HG02870 (cell line): ENCODE results near the gene NAA40.
"Not testable (repeated sequence)": the region's sequence is repeated elsewhere in the genome, so short reads cannot be mapped to it uniquely, and the experiment has no call there.

Source experiments
- ATAC-seq: cut with Tn5 transposase; IDR thresholded peaks from one replicate; pipeline ENCODE4 v1.9.1; 2021; ENCODE audit warnings: mild to moderate bottlenecking, moderate library complexity; ENCODE audit not compliant: unreplicated experiment

Gene NAA40

DNA sequence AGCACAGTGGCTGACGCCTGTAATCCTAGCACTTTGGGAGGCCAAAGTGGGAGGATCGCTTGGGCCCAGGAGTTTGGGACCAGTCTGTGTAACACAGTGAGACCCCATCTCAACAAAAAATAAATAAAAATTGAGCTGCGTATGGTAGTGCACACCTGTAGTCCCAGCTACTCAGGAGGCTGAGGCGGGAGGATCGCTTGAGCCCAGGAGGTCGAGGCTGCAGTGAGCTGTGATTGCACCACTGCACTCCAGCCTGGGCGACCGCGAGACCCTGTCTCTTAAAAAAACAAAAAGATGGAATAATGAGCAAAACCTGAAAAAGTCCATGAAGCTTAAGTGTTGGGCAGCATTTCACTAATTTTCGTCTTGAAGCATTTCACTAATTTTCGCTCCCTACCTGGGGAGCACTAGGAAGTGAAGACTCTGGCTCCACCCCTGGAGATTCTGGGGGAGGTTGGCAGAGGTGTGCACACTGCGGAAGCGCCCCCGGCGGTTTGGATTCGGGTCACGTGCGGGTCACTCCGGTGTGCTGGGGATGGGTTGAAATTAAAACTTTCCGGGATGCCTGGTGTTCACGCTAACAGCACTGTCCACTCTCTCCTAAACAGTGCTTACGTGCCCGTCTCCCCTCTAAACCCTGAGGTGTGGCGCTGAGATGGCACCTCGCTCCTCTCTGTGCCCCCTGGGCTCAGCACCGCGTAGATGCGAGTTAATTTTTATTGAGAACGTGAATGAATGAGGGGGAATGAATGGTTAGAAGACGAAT lies 906 bp upstream of the NAA40 start:
- no peak for ATAC-seq

DNA sequence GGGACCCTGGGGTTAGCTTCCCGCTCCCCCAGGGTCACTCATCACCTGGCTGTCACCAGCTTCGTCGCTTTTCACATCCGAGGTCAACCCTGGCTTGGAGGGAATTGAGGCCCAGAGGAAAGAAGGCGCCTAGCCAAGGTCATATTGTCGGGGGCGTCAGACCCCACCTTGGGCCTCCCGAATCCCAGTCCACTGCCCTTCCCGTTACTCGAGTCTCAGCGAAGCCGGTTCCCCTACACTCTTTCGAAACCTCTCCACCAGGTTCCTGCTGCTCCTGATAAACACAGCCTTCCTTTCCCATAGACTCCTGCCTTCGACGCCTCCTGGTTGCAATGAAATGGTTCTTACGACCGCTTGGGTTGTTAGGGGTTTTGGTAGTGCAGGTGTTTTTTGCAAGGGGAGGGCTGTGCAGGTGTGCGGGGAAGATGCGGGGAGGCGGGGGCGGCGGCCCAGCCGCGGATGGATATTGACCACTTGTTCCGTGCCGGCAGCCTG lies 642 bp downstream of the NAA40 start:
- no peak for ATAC-seq

DNA sequence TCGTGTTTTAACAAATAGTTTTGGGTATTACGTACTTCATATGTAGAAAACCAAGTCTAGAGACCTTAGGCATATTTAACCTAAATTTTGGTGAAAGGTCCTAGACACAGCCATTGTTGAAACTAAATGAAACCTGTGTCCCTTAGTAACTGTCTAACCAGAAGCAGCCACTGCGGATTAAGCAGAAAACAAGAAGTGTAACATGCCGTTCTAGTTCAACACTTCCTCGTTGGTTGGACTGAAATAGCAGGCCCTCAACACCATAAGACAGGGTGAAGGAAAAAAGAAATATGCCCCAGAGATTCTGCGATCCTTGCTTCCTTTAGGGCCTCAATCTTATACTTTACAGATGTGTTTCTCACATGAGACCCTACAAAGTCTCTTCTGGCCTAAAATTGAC lies 2.0 kb downstream of the NAA40 start:
- ATAC-seq = no peak

DNA sequence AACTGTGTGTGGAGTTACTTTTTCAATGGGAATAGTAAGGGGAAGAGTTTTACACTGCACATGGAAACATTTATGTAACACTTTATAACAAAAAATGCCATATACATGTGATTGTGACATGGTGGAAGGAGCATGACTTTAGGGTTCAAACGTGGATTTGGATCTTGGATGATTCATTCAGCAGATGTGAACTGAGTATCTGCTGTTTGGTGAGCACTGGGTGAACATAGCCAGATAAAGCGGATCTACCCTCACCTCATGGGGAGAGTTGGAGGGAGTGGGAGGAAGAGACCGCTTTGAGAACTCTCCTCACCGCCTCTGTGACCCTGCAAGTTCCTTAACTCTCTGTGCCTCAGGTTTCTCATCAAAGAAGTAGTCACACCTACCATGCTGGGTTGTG lies 3.1 kb downstream of the NAA40 start:
- no peak for ATAC-seq

- no peak for ATAC-seq
These were observed 4.0 kb downstream of the NAA40 start for GRCh38 chr11:63942803-63943202.

- ATAC-seq = no peak
These were observed 6.2 kb downstream of the NAA40 start for GRCh38 chr11:63944987-63945386.

DNA sequence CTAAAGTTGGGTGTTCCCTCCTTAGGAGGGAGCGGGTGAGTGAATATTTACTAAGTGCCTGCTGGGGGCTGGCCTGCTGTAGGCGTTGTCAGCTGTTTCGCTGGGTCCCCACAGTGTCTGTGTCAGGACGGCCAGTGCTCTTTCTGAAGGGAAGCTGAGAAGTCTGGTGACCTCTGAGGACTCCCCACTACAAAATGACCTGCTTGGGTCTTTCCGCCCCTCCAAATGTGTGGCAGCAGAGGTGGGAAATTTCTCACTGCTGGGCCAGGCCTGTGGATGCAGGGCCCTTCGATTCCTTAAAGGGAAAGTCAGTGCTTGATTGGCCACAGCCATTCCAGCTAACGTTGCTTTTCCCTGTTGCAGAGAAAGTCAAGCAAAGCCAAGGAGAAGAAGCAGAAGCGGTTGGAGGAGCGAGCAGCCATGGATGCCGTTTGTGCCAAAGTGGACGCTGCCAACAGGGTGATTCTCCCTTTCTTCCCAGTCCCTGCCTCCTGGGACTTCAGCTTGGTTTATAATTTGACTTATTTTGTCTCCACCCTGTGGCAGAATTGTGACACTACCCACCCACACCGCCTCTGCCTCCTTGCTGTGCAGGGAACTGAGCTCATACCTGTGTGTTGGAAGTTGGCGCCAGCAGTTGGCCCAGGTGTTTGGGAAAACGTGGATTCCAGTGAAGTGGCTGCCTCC lies 6.8 kb downstream of the NAA40 start:
- no peak for ATAC-seq

DNA sequence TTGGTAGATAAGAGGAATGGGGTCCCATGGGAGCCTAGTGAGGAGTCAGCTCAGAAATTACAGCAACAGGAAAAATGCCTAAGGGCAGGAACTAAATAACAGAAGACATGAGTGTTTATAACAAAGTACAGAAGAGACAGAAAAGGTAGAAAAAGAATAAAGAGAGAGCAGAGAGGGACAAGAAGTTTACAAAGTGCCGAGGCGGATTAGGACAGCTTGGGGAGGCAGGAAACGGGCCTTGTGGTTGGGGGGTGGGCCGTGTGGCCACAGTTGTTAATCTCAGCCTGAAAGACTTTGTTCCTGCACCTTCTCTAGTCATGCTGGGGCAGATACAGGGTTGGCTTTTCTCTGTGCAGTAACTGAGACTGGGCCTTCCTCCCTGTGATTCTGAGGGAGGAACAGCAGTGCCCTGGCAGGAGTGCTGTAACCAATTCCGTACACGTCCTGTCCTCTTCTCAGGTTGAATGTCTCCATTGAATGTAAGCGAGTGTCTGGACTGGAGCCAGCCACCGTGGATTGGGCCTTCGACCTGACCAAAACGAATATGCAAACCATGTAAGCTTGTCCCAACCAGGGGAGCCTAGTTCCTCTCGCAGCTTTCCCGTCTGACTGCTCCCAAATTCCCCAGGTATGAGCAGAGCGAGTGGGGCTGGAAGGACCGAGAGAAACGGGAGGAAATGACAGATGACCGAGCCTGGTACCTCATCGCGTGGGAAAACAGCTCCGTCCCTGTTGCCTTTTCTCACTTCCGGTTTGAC lies 13.2 kb downstream of the NAA40 start:
- ATAC-seq = no peak

GRCh38 chr11:63952570-63952969 lies 13.8 kb downstream of the NAA40 start:
- ATAC-seq = no peak

GRCh38 chr11:63958008-63958407 lies 19.2 kb downstream of the NAA40 start:
- no peak for ATAC-seq

- no peak for ATAC-seq
These were observed 23.0 kb downstream of the NAA40 start for GRCh38 chr11:63961608-63962412.

GRCh38 chr11:63963895-63964294 lies 25.1 kb downstream of the NAA40 start:
- ATAC-seq = not testable (repeated sequence)

- no peak for ATAC-seq
These were observed 27.6 kb downstream of the NAA40 start for GRCh38 chr11:63966444-63966843.

DNA sequence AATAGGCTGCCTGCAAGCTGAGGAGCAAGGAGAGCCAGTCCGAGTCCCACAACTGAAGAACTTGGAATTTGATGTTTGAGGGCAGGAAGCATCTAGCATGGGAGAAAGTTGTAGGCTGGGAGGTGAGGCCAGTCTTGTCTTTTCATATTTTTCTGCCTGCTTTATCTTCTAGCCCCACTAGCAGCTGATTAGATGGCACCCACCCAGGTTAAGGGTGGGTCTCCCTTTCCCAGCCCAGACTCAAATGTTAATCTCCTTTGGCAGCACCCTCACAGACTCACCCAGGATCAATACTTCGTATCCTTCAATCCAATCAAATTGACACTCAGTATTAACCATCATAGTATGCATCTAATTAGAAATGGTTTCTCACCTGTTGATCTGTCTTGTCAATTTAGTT lies 30.7 kb downstream of the NAA40 start:
- no peak for ATAC-seq

- no peak for ATAC-seq
These were observed 32.1 kb downstream of the NAA40 start for GRCh38 chr11:63970902-63971301.

DNA sequence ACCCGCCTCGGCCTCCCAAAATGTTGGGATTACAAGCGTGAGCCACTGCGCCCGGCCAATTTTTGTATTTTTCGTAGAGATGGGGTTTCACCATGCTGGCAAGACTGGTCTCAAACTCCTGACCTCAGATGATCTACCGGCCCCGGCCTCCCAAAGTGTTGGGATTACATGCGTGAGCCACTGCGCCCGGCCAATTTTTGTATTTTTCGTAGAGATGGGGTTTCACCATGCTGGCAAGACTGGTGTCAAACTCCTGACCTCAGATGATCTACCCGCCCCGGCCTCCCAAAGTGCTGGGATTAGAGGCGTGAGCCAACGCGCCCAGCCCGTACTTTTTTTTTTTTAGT lies 35.1 kb downstream of the NAA40 start:
- not testable (repeated sequence) for ATAC-seq

- ATAC-seq = peak; percentile 99
These were observed 35.7 kb downstream of the NAA40 start, which contains the start of gene COX8A for GRCh38 chr11:63974259-63975143. TSS of gene COX8A (plus strand) at chr11:63974620. CDS start at chr11:63974681, 61 bp downstream.

DNA sequence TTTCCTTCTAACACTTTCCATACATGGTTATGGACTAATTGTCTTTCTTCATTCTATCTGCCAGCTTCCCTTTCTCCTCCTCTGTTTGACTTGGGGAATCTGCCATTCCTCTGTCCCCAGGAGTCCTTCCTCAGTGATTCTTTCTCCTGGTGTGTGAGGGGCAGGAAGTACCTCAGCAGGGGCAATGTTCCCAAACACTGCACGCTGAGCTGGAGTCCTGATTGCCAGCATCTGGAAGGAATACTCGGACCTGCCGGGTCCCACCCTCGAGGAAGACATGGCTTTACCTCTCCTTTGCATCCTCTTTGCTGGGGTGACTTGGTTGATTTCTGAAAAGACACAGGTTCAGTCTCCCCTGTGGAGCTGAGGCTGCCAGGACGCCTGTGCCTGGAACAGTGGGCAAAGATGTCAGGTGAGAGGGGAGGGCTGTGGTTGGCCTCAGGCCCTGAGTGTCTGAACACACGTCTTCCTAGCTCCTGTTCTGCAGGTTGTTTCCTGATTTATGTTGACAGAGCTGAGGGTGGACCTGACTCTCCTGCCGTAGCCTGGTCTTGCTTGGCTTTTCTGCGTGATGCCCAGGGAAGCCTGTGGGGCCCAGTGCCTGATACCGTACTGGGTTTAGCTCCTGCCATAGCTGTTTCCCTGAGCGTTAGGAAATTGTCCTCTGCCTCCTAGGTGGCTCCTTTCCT lies 39.9 kb downstream of the NAA40 start:
- ATAC-seq = no peak

DNA sequence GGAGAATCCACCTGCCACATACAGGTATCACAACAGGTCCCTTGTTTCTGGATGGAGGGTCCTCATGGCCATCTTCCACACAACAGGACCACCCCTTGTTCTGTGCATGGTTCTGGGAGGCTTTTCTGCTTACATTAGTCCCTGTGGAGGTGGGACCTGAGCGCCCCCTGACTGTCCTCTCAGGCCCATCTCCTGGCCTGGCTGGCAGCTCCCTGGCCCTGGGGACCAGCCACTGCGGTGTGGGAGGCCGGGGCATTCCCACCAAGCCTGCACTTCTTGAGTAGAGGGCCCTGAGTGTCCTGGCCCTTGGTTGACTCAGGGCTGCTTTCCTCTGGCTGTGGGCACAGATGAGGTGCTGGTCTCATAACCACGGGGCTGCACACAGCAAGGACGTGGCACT lies 40.6 kb downstream of the NAA40 start:
- ATAC-seq = no peak
